Esophagus muscularis mucosa (tissue), 4 donors: ENCODE measurements around the gene TMEM131. TPM values are rescaled to one million over a fixed set of nuclear protein-coding genes. Genes with fewer than 3 reads are reported as not detected.

ENCODE experiments used
- DNase-seq: peaks from one replicate; pipeline ENCODE4 v3.0.0-alpha.2; 2017; ENCODE audit errors: extremely low spot score
- H3K27ac ChIP-seq, 4 donors: fragments of 200-600 bp; sonication (generic); replicated peaks in 1 of 4; 1 replicate in 3 of 4; 2 replicates in 1 of 4; pipeline ENCODE4 v1.5.1; 2016 to 2019; ENCODE audit warnings: mild to moderate bottlenecking in 1 of 4
- H3K27me3 ChIP-seq, 4 donors: fragments of 200-600 bp; sonication (generic); one replicate each; pipeline versions ENCODE4 v1.5.1 to v1.6.0; 2016 to 2019
- H3K36me3 ChIP-seq, 4 donors: fragments of 200-600 bp; sonication (generic); one replicate each; pipeline ENCODE4 v1.5.1; 2016 to 2019
- H3K4me1 ChIP-seq, 4 donors: fragments of 200-600 bp; sonication (generic); one replicate each; pipeline ENCODE4 v1.5.1; 2016 to 2019
- H3K4me3 ChIP-seq, 4 donors: fragments of 200-600 bp; sonication (generic); 1 replicate in 2 of 4; 2 replicates in 2 of 4; pipeline ENCODE4 v1.5.1; 2016 to 2019; ENCODE audit warnings: mild to moderate bottlenecking in 4 of 4, moderate library complexity in 1 of 4
- H3K9me3 ChIP-seq, 4 donors: fragments of 200-600 bp; sonication (generic); 1 replicate in 3 of 4; 2 replicates in 1 of 4; pipeline ENCODE4 v1.5.1; 2016 to 2019
- CTCF ChIP-seq, 3 experiments: fragments of 200-600 bp in 2 of 3; fragments of 450-650 bp in 1 of 3; sonication (generic) in 2 of 3; IDR thresholded peaks; one replicate each; pipeline ENCODE4 v1.5.1; 2017 to 2019; ENCODE audit warnings: antibody characterized with exemption in 3 of 3, mild to moderate bottlenecking in 2 of 3, moderate library complexity in 1 of 3
- EP300 ChIP-seq: sonication (generic); formaldehyde crosslinking; IDR thresholded peaks from one replicate; pipeline ENCODE4 v1.6.1; 2017; ENCODE audit warnings: antibody characterized with exemption
- POLR2A ChIP-seq: fragments of 450-650 bp; IDR thresholded peaks from one replicate; pipeline ENCODE4 v1.6.1; 2017; ENCODE audit warnings: antibody characterized with exemption, moderate library complexity, mild to moderate bottlenecking, low read depth
- POLR2AphosphoS5 ChIP-seq, 2 donors: sonication (generic); formaldehyde crosslinking; IDR thresholded peaks; one replicate each; pipeline ENCODE4 v1.6.1; 2017; ENCODE audit warnings: antibody characterized with exemption in 2 of 2
- WGBS: methylation state at CpG from one replicate; pipeline ENCODE4 v1.1.5; 2018; 5-methylcytosine and 5-hydroxymethylcytosine counted together
- intact Hi-C: fragments of 100-400 bp; cut with DNase I; formaldehyde crosslinking; loops from one replicate; pipeline ENCODE4 v1.15.1; 2023
- total RNA-seq, 4 donors: library from RNA; depleted of rRNA; stranded (reverse); fragments of >200 nt; gene quantifications; one replicate each; pipeline versions ENCODE4 v1.1.0 to v1.2.1, GENCODE V29; 2016

Gene TMEM131
- total RNA-seq, 4 donors from 2014 or later: 23.9 to 34.1 (median 26.5) TPM

GRCh38 chr2:97745474-97746174, 250.1 kb downstream of the TMEM131 start:
- no peaks in the 10 kb centered on the region for H3K9me3 ChIP-seq
- intact Hi-C loops: no loop called here
- TF ChIP-seq POLR2A (no peak), CTCF (IDR thresholded peaks at IDR 0.05) (no peak)
- peaks cover 7 to 12% (median 10%) of the 10 kb centered on the region in 4 donors for H3K4me1 ChIP-seq
- no peaks in the 10 kb centered on the region for H3K27me3 ChIP-seq
- DNase-seq: no peak
- no peak overlapping the region for H3K27ac ChIP-seq
- 39% methylated on average over 10 of the region's 10 CpGs for WGBS
- H3K36me3 ChIP-seq: peaks cover 5 to 19% (median 7%) of the 10 kb centered on the region in 4 donors
- no peak overlapping the region for H3K4me3 ChIP-seq

- Histone ChIP-seq H3K4me3 (no peak overlapping the region), H3K9me3 (no peaks in the 10 kb centered on the region), H3K27me3 (no peaks in the 10 kb centered on the region), H3K36me3 (peaks cover 0 to 7% (median 5%) of the 10 kb centered on the region in 4 donors), H3K4me1 (peaks cover 11 to 15% (median 12%) of the 10 kb centered on the region in 4 donors), H3K27ac (no peak overlapping the region)
- intact Hi-C loops: no loop called here
- WGBS: 94% methylated on average over 6 of the region's 6 CpGs
- TF ChIP-seq EP300 (no peak), CTCF (IDR thresholded peaks at IDR 0.05) (no peak), POLR2AphosphoS5 (IDR thresholded peaks at IDR 0.05) (no peak)
- DNase-seq: no peak
Measured at GRCh38 chr2:97743913-97744312, 251.8 kb downstream of the TMEM131 start.

GRCh38 chr2:97742381-97742847, 253.3 kb downstream of the TMEM131 start:
- no peak for DNase-seq
- Histone ChIP-seq H3K27me3 (no peaks in the 10 kb centered on the region), H3K36me3 (peaks cover 0 to 7% (median 5%) of the 10 kb centered on the region in 4 donors), H3K4me3 (no peak overlapping the region), H3K27ac (no peak overlapping the region), H3K9me3 (no peaks in the 10 kb centered on the region), H3K4me1 (peaks cover 11 to 14% (median 12%) of the 10 kb centered on the region in 4 donors)
- WGBS: 91% methylated on average over 4 of the region's 4 CpGs
- intact Hi-C loops: no loop called here
- no peak for TF ChIP-seq EP300
- no peak for TF ChIP-seq CTCF (IDR thresholded peaks at IDR 0.05)
- TF ChIP-seq POLR2A: no peak
- TF ChIP-seq POLR2AphosphoS5 (IDR thresholded peaks at IDR 0.05): no peak

- TF ChIP-seq POLR2A: no peak
- TF ChIP-seq CTCF (IDR thresholded peaks at IDR 0.05): no peak
- TF ChIP-seq EP300: no peak
- no peak for TF ChIP-seq POLR2AphosphoS5 (IDR thresholded peaks at IDR 0.05)
- WGBS: 79% methylated on average over 4 of the region's 4 CpGs
- Histone ChIP-seq H3K4me3 (no peak overlapping the region), H3K27me3 (no peaks in the 10 kb centered on the region), H3K4me1 (peaks cover 6 to 12% (median 10%) of the 10 kb centered on the region in 4 donors), H3K36me3 (peaks cover 0 to 7% (median 5%) of the 10 kb centered on the region in 4 donors), H3K9me3 (no peaks in the 10 kb centered on the region), H3K27ac (no peak overlapping the region)
- DNase-seq: no peak
- intact Hi-C loops: no loop called here
Measured at GRCh38 chr2:97741686-97742085, 254.1 kb downstream of the TMEM131 start.
